GM18868 (cell line): ENCODE results near the gene TPO.
"Not testable (repeated sequence)": the region's sequence is repeated elsewhere in the genome, so short reads cannot be mapped to it uniquely, and the experiment has no call there.

Experiments used
- ATAC-seq: cut with Tn5 transposase; IDR thresholded peaks from one replicate; pipeline ENCODE4 v1.9.1; 2021; ENCODE audit warnings: mild to moderate bottlenecking, moderate library complexity; ENCODE audit not compliant: unreplicated experiment

TPO gene

DNA sequence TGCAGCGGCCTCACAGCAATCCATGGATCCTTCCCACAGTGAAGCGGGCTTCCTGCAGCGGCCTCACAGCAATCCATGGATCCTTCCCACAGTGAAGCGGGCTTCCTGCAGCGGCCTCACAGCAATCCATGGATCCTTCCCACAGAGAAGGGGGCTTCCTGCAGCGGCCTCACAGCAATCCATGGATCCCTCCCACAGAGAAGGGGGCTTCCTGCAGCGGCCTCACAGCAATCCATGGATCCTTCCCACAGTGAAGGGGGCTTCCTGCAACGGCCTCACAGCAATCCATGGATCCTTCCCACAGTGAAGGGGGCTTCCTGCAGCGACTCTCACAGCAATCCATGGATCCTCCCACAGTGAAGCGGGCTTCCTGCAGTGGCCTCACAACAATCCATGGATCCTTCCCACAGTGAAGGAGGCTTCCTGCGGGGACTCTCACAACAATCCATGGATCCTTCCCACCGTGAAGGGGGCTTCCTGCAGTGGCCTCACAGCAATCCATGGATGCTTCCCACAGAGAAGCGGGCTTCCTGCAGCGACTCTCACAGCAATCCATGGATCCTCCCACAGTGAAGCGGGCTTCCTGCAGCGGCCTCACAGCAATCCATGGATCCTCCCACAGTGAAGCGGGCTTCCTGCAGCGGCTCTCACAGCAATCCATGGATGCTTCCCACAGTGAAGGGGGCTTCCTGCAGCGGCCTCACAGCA lies 168.1 kb downstream of the TPO start:
- ATAC-seq: not testable (repeated sequence)

- ATAC-seq: no peak
Observed at GRCh38 chr2:1581965-1582625, 168.8 kb downstream of the TPO start.

DNA sequence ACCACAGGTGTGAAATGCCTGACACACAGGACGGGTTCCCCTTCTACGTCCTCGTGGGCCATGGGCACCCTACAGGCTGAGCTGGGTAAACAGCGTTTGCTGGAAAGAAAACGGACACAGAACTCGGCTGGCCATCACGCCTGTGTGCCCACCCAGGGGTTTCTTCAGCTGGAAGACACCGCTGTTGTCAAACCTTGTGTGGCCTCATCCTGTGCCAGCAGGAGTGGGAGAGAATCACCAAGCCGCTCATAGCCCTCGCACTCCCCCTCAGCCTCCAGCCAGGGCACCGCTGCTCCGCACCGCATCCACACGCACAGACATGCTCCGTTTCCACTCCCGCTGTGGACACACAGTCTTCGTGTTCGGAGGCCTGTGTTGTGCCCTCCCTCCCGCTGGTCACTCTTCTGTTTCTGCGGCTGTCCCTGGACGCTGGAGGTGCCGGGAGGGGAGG lies 169.7 kb downstream of the TPO start:
- ATAC-seq: no peak

DNA sequence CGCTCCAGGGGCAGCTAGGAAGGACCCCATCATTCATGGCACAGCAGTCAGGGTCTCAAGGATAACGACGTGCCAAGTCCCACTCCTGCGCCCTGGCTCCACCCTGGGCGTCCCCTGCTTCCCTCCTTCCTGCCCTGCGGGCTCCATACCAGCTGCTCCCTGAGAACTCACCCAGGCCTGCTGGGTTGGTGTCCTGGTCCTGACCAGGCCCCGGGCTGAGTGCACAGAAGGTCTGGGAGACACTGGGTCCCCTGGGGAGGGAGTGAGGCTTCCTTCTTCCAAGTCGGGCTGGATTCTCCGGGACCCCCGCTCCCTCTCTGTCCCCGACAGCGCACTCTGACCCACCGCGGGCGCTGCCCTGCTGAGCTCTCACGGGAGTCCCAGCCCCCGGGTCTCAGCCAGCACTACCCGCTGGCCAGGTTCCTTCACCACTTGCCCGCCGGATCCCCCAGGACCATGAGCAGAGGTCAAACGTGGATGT lies 170.8 kb downstream of the TPO start:
- no peak for ATAC-seq

GRCh38 chr2:1584691-1585485 lies 171.6 kb downstream of the TPO start:
- ATAC-seq: no peak

DNA sequence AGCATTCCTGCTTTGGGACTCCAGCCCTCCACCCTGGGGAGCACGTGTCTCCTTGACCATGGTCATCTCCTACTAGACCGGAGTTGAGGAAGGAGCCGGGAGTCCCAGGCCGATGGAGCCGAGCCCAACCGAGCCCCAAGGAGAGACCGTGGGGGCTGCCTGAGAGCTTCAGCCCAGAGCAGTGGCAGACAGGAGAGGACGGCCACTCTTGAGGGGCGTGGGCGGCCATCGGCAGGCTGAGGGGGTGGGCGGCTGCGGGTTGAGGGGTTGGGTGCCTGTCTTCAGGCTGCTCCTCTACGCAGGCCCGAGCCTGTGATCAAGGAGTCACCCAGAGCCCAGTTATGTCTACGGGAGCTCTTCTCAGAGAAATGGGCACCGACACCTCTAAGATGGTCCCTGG lies 172.4 kb downstream of the TPO start:
- ATAC-seq: no peak

DNA sequence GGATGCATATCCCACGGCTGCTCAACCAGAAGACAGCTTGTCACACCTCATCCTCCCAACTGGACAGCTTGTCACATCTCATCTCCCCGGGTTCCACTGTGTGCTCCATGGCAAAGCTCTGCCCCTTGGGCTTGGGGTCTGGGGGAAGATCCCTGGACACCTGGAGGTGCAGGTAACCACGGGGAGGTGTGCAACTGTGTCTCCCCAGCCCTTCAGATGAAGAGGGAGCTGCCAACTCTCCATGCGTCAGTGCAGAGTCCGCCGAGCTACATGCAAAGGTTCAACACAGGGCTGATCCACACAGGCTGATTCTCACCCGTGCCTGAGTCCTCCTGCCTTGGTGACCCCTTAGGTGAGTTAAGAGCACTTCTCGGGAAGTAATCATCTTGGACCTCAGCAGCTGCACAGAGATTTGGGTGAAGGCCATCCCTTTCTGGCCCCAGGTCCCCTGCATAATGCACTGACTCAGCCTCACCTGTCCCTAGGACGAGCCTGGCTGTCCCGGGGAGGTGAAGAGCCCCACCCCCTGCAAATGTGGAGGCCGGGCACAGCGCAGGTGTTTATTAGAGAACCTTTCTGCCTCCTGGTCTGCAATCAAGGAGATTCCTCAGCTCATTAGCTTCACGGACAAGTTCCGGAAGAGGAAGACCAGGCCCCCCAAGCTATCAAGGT lies 173.1 kb downstream of the TPO start:
- no peak for ATAC-seq

- ATAC-seq: no peak
Observed at GRCh38 chr2:1586923-1587840, 173.9 kb downstream of the TPO start.

DNA sequence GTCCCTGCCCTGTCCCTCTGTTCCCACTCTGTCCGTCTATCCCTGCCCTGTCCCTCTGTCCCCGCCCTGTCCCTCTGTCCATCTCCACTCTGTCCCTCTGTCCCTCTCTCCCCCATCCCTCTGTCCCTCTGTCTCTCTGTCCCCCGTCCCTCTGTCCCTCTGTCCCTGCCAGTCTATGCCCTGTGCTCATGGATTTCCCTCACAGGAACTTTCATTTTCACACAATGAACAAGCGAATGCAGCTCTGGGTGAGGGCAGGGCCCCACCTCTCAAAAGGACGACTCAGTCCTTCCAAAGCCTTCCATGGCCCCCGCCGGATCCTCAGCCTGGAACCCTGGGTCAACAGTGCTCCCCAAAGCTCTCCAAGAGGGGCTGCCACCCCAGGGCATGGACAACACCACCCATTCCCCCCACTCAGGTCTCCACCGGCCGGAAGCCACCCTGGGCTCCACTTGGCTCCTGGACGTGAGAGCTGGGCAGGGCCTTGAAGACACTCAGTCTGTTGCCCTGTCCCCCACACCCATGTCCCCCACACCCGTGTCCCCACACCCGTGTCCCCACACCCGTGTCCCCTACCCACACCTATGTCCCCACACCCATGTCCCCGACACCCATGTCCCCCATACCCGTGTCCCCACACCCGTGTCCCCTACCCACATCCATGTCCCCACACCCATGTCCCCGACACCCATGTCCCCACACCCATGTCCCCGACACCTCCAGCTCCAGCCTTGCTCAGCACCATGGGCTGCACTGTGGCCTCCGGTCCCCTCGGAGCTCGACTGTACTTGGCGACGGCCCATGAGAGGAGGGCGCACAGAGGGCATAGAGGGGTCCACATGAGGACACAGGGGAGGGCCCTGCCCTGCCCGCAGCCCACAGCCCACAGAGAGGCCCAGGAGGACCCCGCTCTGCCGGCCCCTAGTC lies 175.1 kb downstream of the TPO start:
- no peak for ATAC-seq

- ATAC-seq: no peak
Observed at GRCh38 chr2:1588978-1589621, 175.8 kb downstream of the TPO start.

DNA sequence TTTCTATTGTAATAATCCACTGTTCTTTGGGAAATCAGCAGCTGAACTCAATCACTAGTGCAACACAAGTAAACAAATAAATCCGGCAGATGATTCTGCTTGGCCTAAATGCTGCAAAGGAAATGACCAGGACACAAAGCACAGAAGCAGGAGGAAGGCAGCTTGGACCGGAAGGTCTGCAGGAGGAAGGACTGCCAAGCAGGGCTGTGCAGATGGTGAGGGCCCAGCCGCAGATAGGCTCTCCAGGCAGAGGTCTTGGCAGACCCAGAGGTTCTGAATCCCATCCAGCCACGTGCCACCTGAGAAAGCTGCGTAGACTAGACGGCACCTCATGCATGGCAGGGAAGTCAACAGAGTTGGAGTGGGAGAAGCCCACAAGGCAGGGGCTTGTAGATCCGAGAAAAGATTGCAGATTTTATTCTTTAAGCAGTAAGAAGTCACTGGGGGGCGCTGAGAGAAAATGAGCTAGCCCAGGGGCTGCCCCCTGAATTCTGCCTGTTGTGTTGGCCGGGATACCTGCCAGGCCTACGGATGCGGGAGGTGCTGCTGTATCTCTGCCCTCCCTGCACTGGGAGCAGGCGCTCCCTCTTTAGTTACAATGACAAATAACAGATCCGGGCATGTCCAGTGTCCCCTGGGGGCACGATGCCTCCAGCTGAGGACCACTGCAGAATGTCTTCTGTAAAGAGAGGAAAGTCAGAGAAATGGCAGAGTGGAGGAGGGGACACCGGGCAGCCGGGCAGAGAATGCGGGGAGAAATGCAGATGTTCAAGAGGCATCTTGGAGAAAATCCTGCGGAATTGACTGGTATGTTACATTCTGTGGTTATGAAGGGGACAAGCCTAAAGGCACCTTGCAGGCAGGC lies 177.6 kb downstream of the TPO start:
- no peak for ATAC-seq

DNA sequence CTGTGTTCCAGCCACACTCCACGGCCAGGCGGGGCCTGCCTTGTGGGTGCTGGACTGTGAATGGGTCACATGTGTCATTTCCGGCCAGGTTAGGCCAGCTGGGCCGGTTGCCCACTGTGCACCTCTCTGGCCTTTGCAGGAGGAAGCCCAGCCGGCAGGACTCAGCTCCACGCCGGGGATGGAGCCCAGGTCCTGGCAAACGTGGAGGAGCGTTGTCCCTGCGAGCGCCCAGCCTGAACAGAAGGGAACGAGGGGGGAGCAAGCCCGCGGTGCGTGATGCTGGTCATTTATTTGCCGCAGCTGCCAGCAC lies 178.2 kb downstream of the TPO start:
- no peak for ATAC-seq
